Ovary (tissue), 9 donors: ENCODE measurements around the gene DLG1. TPM values are rescaled to one million over a fixed set of nuclear protein-coding genes. Genes with fewer than 3 reads are reported as not detected.

Source experiments
- DNase-seq, 5 donors: peaks; one replicate each; pipeline ENCODE4 v3.0.0-alpha.2; 2019 to 2020
- H3K27ac ChIP-seq, 2 donors: fragments of 200-600 bp; one replicate each; pipeline versions ENCODE4 v1.5.1 to v1.8.0; 2019 to 2022
- H3K27me3 ChIP-seq: fragments of 200-600 bp; one replicate; pipeline ENCODE4 v1.8.0; 2022
- H3K36me3 ChIP-seq: fragments of 200-600 bp; sonication (generic); one replicate; pipeline ENCODE4 v1.5.1; 2019
- H3K4me1 ChIP-seq: one replicate; pipeline ENCODE4 v1.8.1; 2013; ENCODE audit warnings: mild to moderate bottlenecking, moderate library complexity; ENCODE audit not compliant: insufficient read depth
- H3K4me3 ChIP-seq: fragments of 200-600 bp; sonication (generic); one replicate; pipeline ENCODE4 v1.5.1; 2017
- H3K9me3 ChIP-seq, 2 donors: fragments of 200-600 bp in 1 of 2; sonication (generic) in 1 of 2; one replicate each; pipeline versions ENCODE4 v1.5.1 to v1.8.1; 2013 to 2019; ENCODE audit warnings: mild to moderate bottlenecking in 1 of 2, moderate library complexity in 1 of 2
- EP300 ChIP-seq: sonication (generic); formaldehyde crosslinking; IDR thresholded peaks from one replicate; pipeline ENCODE4 v1.6.1; 2017; ENCODE audit warnings: antibody characterized with exemption
- POLR2A ChIP-seq: fragments of 450-650 bp; IDR thresholded peaks from one replicate; pipeline ENCODE4 v1.6.1; 2017; ENCODE audit warnings: antibody characterized with exemption, mild to moderate bottlenecking, moderate library complexity
- WGBS, 3 donors: extraction: QIAGEN DNeasy Blood & Tissue Kit in 1 of 3; methylation state at CpG; one replicate each; pipeline versions ENCODE4 v1.1.5 to v1.1.7; 2013 to 2017; 5-methylcytosine and 5-hydroxymethylcytosine counted together
- intact Hi-C, 4 donors: fragments of 100-400 bp; cut with DNase I; formaldehyde crosslinking; loops; one replicate each; pipeline versions ENCODE4 v1.11.0 to v1.15.1; 2022 to 2023
- polyA plus RNA-seq, 2 donors: library from polyadenylated mRNA; stranded (reverse); fragments of 200-250 nt in 1 of 2; fragments of 350-450 nt in 1 of 2; fragmentation: Illumina TruSeq in 1 of 2; extraction: RNeasy Lipid Tissue Mini Kit (QIAGEN cat#74804) in 1 of 2; gene quantifications; one replicate each; pipeline ENCODE4 v1.2.3, GENCODE V29; 2013 to 2014
- total RNA-seq, 7 donors: library from RNA; depleted of rRNA in 2 of 7; stranded (reverse); fragments of >200 nt in 2 of 7; fragmentation: NEBNext Ultra II Directional in 3 of 7; extraction: Animal tissue kit (Norgen Biotek cat#: 25700) in 3 of 7; gene quantifications; one replicate each; pipeline versions ENCODE4 v1.1.0 to v1.2.4, GENCODE V29; 2016 to 2023
- TF ChIP-seq, protein P1 (sequence below), 3 donors: fragments of 450-650 bp in 2 of 3; fragments of 200-600 bp in 1 of 3; IDR thresholded peaks; one replicate each; pipeline versions ENCODE4 v1.5.1 to v1.8.0; 2016 to 2022; ENCODE audit warnings: antibody characterized with exemption in 3 of 3, mild to moderate bottlenecking in 1 of 3
- donor health status: DM: no; HTN: no; CAD: no; lungs with moderate emphysema.
- donor health status: DM: no; HTN: no; CAD: no.
- donor health status: Bipolar disorder and iron deficiency.
- donor health status: DM: yes; HTN: yes; CAD: no.
- donor health status: DM: no; HTN: no; CAD: no.
- donor health status: DM: yes; HTN: yes; CAD: no.

Gene DLG1
- total and polyA plus RNA-seq, 9 donors = 20.5 to 99.1 (median 62.5) TPM

GRCh38 chr3:197017003-197017402, 281.4 kb downstream of the DLG1 start:
- no peaks in the 10 kb centered on the region for H3K9me3 ChIP-seq
- TF ChIP-seq EP300 (no peak), POLR2A (no peak)
- TF ChIP-seq, protein P1, sequence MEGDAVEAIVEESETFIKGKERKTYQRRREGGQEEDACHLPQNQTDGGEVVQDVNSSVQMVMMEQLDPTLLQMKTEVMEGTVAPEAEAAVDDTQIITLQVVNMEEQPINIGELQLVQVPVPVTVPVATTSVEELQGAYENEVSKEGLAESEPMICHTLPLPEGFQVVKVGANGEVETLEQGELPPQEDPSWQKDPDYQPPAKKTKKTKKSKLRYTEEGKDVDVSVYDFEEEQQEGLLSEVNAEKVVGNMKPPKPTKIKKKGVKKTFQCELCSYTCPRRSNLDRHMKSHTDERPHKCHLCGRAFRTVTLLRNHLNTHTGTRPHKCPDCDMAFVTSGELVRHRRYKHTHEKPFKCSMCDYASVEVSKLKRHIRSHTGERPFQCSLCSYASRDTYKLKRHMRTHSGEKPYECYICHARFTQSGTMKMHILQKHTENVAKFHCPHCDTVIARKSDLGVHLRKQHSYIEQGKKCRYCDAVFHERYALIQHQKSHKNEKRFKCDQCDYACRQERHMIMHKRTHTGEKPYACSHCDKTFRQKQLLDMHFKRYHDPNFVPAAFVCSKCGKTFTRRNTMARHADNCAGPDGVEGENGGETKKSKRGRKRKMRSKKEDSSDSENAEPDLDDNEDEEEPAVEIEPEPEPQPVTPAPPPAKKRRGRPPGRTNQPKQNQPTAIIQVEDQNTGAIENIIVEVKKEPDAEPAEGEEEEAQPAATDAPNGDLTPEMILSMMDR (IDR thresholded peaks at IDR 0.05) = no peak
- H3K27me3 ChIP-seq = no peaks in the 10 kb centered on the region
- H3K4me1 ChIP-seq = no peaks in the 10 kb centered on the region
- intact Hi-C loops = no loop called here
- 93 to 99% (median 96%) methylated on average over 17 to 18 of the region's 18 CpGs for WGBS, 3 donors
- H3K36me3 ChIP-seq = no peaks in the 10 kb centered on the region
- H3K27ac ChIP-seq = no peak overlapping the region
- no peak overlapping the region for H3K4me3 ChIP-seq
- DNase-seq = no peak

GRCh38 chr3:197015790-197016736, 282.3 kb downstream of the DLG1 start:
- TF ChIP-seq, protein P1 (IDR thresholded peaks at IDR 0.05) = no peak
- TF ChIP-seq EP300 (no peak), POLR2A (no peak)
- Histone ChIP-seq H3K4me3 (no peak overlapping the region), H3K36me3 (no peaks in the 10 kb centered on the region), H3K27me3 (no peaks in the 10 kb centered on the region), H3K4me1 (no peaks in the 10 kb centered on the region), H3K27ac (no peak overlapping the region), H3K9me3 (no peaks in the 10 kb centered on the region)
- intact Hi-C loops = no loop called here
- 93 to 94% (median 93%) methylated on average over 28 of the region's 28 CpGs for WGBS, 3 donors
- DNase-seq = no peak

GRCh38 chr3:197014942-197015575, 283.4 kb downstream of the DLG1 start:
- Histone ChIP-seq H3K9me3 (no peaks in the 10 kb centered on the region), H3K36me3 (no peaks in the 10 kb centered on the region), H3K4me3 (no peak overlapping the region), H3K27ac (no peak overlapping the region), H3K27me3 (no peaks in the 10 kb centered on the region), H3K4me1 (no peaks in the 10 kb centered on the region)
- 90 to 94% (median 93%) methylated on average over 21 to 22 of the region's 22 CpGs for WGBS, 3 donors
- TF ChIP-seq EP300 = no peak
- no peak for TF ChIP-seq POLR2A
- TF ChIP-seq, protein P1 (IDR thresholded peaks at IDR 0.05) = no peak
- no peak for DNase-seq
- intact Hi-C loops = no loop called here

DNA sequence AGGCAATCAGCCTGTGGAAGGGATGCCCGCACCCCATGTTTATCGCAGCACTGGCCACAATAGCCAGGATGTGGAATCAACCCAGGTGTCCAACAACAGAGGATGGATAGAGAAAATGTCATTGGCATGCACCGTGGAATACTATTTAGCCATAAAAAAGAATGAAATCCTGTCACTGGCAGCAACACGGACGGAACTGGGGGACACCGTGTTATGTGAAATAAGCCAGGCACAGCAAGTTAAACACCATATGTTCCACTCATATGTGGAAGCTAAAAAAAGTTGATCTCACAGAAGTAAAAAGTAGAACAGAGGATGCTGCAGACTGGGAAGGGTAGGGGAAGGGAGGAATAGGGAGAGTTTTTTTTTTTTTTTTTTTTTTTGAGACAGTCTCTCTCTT, 284.4 kb downstream of the DLG1 start:
- intact Hi-C loops = no loop called here
- Histone ChIP-seq H3K36me3 (no peaks in the 10 kb centered on the region), H3K27me3 (no peaks in the 10 kb centered on the region), H3K9me3 (no peaks in the 10 kb centered on the region), H3K4me1 (no peaks in the 10 kb centered on the region), H3K4me3 (no peak overlapping the region), H3K27ac (no peak overlapping the region)
- TF ChIP-seq, protein P1 (IDR thresholded peaks at IDR 0.05) = no peak
- TF ChIP-seq POLR2A (no peak), EP300 (no peak)
- WGBS, 3 donors = 94 to 96% (median 96%) methylated on average over 6 of the region's 6 CpGs
- no peak for DNase-seq
